HG02943 (cell line): ENCODE results near the gene LRCH2.

Experiments
- ATAC-seq: cut with Tn5 transposase; IDR thresholded peaks from one replicate; pipeline ENCODE4 v1.9.1; 2021; ENCODE audit warnings: mild to moderate bottlenecking, low read depth, moderate library complexity; ENCODE audit not compliant: unreplicated experiment

LRCH2 gene

DNA sequence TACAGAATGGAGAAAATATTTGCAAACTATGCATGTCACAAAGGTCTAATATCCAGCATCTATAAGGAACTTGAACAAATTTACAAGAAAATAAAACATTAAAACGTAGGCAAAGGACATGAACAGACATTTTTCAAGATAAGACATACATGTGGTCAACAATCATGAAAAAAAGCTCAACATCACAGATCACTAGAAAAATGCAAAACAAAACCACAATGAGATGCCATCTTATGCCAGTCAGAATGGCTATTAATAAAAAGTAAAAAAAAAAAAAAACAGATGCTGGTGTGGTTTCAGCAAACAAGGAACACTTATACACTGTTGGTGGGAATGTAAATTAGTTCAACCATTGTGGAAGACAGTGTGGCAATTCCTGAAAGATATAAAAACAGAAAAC is 140.7 kb downstream of the LRCH2 start:
- no peak for ATAC-seq

DNA sequence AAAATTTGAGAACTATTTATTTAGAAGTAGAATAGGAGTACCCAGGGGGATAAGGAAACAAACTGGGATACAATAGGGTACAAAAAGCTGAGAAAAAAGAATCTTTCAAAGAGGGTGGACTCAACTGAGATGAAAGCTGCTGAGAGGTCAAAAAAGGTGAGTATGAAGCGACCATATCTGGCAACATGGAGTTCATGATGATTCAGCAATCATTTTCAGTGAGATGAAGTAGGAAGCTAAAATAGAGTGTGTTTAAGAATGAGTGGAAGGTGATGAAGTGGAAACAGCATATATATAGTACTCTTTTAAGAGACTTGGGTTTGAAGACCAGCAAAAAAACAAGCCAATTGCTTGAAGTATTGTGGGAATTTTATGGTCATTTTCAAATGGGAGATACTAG is 144.5 kb downstream of the LRCH2 start:
- ATAC-seq, result no peak

DNA sequence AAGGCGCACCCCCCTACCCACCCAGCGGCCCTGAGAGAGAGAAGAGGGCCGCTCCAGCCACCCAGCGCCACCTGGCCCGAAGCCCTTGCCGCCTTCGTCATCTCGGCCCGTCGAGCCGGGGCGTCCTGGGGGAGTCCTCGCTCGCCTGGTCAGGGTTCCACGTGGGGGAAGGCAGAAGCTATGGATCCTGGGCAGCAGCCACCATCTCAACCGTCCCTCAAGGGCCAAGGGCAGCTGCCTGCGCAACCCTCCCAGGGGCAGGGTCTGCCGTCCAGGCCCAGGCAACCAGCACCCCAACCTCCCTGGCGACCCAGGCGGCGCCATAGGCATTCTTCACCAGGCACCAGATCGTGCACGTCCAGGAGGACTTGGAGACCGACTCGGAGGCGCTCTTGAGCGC is 165.0 kb downstream of the LRCH2 start:
- no peak for ATAC-seq

DNA sequence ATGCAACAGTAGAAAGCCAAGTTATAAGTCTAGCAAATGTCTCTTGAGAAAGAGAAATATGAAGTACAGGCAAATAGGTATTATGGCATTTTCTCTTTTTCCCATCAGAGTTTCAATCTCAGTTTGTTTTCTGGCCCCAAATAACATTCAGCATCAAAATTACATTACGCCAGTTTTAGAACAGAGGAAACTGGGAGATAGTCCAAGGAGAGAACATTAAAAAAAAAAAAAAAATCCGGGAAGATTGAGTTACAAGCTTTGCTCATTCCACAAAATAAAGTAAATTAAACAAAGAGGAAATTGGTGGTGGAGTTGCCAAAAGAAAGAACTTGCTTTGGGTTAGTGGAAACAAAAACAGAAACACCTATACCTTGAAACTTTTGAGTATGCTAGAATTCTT is 166.1 kb downstream of the LRCH2 start:
- no peak for ATAC-seq

DNA sequence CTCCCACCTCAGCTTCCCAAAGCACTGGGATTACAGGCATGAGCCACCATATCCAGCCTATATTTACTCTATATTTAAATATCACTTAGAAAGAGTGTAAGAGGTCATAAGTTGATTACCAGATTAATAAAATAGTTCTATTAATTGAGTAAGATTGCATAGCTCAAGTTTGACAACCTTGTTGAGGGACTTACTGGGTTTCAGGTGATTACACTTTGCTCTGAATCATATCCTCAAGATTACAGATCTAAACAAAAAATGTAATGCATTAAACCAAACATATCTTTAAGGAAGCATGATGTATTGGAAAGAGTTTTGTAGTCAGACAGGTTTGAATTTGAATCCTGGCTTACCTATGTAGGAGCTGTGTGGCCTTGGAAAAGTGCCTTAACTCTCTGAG is 168.6 kb downstream of the LRCH2 start:
- ATAC-seq, result no peak
